C1 segment of cervical spinal cord (tissue), 14 donors: Measurements from ENCODE around the gene COQ4.
A peak's percentile ranks its signal among the peaks of the same experiment; 100 is the strongest.

ENCODE experiments used
- DNase-seq, 14 donors: peaks; one replicate each; lab custom pipeline; 2025; lab: John Stamatoyannopoulos, UW

COQ4 gene

DNA sequence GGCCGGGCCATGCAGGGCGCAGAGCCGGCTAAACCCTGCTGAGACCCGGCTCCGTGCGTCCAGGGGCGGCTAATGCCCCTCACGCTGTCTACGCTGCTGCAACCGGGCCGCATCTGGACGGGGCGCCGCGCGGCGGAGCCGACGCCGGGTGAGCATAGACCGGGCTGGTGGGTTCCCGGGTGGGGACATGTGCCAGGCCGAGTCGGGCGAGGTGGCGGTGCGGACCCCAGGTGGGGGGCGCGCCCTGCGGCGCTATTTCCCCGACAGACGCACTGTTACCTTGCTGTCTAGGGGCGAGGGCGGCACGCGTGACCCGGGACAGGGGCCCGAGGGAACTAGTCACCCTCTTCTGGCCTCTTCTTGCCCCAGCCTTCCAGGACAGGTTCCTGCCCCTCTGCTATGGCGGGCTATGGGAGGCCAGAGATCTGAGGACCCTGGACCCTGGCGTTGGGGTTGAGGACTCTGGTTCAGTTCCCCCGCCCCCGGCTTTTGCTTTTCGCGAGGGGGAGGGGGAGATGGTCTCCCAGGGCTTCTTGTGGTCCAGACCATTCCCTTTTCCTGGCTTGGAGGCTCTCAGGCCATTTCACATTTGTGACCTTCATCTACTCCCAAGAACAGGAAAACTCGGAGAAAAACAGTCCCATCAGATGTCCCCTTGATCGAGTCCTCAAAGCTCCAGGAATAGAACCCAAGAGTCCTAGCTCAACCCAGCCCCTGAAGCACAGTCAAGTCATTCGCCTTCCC lies 18.2 kb downstream of the COQ4 start:
- DNase-seq = peak in 2 of 14 donors; percentile 39 to 44

DNA sequence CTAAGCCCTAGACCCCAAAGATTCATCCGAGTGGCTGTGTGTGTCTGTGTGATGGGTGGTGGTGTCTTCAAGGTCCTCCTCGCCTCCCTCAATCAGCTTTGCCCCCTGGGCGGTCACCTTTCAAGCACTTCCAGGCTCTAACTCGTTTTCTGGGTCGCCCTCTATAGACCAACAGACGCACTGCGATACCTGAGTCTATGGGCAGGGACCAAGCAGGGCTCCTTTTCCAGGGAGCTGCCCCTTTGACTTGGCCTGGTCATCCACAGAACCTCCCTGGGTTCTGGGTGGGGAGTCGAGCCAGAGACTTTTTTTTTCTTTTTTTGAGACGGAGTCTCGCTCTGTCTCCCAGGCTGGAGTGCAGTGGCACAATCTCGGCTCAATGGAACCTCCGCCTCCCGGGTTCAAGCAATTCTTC lies 18.8 kb downstream of the COQ4 start:
- peak in 11 of 14 donors; percentile 4 to 50 (median 26) for DNase-seq

DNA sequence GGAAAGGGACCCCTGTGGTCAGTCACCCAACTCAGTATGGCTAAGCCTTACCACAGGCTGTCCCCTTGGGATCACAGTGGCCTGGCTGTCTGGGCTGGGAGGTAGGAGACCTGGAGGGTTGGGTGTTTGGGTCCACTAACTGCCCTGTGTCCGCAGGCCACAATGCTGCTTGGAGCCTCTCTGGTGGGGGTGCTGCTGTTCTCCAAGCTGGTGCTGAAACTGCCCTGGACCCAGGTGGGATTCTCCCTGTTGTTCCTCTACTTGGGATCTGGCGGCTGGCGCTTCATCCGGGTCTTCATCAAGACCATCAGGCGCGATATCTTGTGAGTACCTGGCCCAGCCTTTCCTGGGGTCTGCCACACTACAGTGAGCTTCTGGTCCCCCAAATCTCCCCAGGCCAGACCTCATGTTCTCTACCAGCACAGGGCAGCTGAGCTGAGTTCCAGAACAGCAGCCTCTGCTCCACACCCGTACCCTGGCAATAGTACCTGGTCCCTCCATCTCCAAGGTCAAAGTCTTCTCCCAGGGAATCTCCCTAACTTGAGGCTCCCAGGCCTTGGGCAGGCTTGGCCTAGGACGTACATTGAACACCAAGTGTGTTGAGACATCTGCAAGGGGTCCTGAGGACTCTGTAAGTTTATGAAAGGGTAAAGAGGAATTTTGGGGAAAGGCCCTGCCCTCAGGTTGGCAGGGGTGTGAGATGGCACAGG lies 20.5 kb downstream of the COQ4 start:
- no peak for DNase-seq

DNA sequence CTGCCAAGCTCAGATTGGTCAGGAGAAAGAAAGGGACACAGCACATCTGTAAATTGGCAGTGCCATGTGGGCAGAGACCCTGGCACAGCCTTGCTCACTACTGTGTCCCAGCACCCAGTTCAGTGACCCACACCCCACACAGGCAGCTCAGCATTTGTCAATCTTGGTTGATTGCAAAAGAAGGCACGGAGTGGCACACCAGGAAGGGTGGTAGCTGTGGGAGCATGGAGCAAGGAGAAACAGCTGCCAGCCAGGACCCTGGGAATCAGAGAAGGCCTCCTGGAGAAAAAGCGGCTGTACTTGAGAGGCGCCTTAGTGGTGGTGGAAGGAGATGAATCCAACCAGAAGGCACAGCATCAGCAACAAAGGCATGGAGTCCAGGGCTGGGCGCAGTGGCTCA lies 21.2 kb downstream of the COQ4 start:
- DNase-seq = no peak

DNA sequence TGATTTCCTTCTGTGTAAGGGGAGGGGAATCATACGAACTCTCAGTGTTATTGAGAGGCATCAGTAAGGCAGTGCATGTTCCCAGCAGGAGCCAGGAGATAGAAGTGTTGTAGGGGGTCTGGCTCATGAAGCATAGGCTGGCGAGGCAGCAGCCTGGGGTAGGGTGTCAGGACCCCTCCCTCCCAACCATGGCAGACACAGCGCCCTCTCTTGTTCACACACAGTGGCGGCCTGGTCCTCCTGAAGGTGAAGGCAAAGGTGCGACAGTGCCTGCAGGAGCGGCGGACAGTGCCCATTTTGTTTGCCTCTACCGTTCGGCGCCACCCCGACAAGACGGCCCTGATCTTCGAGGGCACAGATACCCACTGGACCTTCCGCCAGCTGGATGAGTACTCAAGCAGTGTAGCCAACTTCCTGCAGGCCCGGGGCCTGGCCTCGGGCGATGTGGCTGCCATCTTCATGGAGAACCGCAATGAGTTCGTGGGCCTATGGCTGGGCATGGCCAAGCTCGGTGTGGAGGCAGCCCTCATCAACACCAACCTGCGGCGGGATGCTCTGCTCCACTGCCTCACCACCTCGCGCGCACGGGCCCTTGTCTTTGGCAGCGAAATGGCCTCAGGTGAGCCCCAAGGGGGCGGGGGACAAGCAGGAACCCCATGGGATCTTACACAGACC lies 22.4 kb downstream of the COQ4 start:
- no peak for DNase-seq

DNA sequence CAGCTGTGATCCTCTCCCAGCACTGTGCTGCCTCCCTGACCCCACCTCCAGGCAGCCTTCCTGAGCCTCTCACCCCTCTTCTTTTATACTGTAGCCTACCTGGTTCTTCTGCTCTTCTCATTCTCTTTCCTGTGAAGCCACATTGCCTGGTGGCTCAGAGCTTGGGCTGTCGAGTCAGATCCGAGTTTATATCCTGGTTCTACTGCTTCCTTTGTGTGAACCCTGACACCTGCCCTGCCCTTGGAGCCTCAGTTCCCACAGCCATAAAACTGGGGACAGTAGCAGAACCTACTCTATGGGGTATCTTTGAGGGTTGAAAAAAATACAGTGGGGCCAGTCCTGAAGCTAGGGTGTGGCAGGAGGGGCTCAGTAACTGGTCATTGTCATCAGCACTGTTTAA lies 26.5 kb downstream of the COQ4 start:
- DNase-seq = no peak

DNA sequence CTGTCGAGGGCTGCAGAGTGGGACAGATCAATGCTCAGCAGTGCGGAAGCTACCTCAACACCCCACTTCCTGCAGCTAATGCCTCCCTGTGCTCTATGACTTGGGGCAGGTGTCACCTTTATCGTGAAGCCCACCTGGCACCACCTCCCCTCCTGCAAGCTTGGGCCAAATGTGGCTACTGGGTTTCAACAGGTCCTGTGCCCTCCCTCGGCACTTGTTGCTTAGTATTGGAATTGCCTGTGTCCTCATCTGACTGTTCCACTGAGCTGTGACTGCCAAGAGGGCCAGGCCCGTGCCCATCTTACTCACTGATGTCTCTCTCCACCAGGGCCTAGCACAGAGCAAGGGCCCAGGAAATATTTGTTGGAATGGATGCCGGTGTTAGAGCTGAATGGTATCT lies 27.1 kb downstream of the COQ4 start:
- no peak for DNase-seq

DNA sequence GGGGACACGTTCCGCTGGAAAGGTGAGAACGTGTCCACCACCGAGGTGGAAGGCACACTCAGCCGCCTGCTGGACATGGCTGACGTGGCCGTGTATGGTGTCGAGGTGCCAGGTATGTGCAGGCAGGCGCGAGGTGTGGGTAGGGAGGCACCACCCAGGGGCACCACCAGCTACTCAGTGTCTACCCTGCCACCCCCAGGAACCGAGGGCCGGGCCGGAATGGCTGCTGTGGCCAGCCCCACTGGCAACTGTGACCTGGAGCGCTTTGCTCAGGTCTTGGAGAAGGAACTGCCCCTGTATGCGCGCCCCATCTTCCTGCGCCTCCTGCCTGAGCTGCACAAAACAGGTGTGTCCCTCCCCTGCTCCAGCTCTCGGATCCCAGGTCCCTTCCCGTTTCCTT lies 32.8 kb downstream of the COQ4 start:
- DNase-seq = no peak

DNA sequence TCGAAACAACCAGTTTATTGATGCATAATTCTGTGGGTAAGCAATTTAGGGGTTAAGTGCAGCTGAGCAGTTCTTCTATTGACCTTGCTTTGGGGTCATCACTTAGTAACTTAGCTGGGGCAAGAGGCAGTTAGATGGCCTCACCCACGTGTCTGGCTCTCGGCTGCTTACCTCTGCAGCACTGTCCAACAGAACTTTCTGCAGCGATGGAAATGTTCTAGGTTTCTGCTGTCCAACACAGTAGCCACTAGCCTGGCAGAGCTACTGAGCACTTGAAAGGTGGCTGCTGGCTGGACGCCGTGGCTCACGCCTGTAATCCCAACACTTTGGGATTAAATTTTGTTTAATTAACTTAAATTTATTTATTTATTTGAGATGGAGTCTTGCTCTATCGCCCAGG lies 35.5 kb downstream of the COQ4 start:
- no peak for DNase-seq

DNA sequence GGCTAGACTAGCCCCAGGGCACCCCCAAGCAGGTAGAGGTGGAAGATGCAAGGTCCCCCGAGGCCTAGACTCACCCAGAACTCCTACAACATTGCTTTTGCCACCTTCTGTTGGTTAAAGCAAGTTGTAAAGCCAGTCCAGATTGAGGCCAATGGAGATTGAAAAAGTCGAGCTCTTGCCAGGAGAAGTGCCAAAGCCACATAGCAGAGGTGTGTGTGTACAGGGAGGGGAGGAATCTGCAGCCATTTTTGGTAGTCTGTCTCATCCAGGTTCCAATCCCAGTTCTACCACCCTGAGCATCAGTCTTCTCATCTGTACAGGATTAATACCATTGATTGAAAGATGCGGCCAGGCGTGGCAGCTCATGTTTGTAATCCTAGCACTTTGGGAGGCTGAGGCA lies 36.2 kb downstream of the COQ4 start:
- DNase-seq = no peak

DNA sequence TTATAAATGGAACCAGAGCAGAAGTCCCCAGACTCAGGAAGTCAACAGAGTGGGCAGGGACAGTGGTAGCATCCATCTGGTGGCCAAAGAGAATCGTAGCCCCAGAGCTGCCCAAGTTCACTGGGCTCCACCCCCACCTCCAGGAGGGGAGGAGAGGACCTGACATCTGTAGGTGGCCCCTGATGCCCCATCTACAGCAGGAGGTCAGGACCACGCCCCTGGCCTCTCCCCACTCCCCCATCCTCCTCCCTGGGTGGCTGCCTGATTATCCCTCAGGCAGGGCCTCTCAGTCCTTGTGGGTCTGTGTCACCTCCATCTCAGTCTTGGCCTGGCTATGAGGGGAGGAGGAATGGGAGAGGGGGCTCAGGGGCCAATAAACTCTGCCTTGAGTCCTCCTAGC lies 38.2 kb downstream of the COQ4 start:
- no peak for DNase-seq

DNA sequence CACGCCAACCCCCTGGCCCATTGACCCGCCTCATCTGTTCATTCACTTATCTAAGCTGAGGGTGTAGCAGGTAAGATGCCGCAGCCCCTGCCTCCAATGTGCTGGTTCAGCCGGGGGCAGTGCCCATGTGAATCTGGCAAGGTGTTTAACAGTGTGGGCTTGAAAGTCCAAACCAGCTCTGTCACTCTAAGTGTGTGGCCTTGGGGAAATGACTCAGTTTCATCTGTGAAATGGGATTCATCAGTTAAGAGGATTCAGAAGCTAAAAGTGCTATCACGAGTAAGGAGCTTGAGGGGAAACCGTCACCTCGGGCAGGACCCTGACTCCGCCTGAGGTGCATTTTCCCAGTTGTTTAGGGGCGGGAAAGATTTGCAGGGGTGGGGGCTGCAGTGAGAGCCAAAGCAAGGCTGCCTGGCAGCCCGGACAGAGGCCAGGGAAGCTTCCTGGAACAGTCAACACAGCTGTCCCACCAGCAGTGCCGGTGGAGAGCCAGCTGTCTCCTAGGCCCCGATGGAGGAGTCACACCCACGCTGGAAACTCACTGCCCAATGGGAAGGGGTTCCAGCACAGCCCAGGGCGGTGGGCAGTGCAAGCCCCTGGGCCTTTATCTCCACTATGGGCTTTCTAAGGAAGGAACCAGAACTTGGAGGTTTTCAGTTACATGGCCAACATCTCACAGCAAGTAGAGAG lies 38.8 kb downstream of the COQ4 start:
- DNase-seq = peak in 1 of 14 donors; percentile 43

DNA sequence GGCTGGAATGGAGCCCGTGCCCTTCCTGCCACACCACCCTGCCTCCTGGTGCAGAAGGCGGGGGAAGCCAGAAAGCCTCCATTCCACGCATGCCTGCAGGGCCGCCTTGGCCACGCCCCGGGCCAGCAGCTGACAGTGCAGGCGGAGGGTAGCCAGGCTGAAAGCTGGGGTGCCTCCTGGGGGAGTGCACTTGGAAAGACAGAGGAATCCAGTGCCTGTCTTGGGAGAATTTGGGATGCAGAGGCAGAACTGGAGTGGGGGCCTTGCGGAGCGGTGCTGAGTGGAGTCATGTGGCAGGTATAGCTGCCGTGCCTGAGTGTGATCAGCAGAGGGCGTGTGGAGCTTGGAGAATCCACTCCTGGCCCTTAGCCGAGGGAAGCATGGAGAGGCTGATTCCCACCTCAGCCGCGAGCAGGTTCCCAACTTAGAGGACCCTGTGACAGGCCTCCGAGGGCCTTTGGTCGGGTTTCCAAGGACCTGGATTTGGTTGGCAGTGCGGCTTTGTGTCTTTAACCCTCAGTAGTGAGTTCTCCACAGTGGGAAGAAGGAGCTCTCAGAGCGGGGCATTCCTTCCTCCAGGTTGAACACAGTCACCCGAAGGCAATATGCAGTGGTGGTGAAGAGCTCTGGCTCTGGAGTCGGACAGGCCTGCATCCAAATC lies 39.5 kb downstream of the COQ4 start:
- peak in 13 of 14 donors; percentile 64 to 86 (median 79) for DNase-seq

DNA sequence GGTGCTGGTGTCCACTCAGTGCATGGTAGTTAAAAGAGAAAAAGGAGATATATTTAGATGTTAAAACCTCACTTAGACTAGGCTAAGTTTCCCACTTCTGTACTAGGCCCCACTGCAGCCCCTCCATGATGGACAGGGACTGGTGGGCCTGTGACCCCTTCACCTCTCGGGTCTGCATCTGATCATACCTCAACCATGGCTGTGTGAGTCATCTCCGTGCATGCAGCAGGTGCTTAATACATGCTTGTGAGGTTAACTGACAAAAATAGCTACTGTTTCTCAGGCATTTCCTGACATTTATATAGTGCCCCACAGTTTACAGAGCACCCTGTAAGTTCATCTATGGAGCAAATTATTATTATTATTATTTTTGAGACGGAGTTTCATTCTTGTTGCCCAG lies 40.1 kb downstream of the COQ4 start:
- DNase-seq = no peak

DNA sequence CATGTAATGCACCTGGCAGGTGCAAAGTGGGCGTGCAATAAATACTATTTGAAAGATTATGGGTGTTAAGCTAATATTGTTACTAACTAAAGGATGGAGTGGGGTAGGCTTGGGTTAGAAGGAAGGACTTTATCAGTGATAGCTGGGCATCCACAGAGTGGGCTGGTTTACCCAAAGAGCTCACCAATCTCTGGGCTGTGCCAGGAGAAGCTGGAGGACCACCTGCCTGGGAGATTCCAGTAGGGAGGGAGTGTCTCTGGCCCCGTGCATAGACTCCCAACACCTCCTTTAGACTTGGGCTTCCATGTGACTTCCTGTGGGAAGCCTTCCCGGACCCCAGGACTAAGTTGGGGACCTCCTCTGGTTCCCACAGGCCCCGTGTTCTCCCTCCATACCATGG lies 42.9 kb downstream of the COQ4 start:
- no peak for DNase-seq

DNA sequence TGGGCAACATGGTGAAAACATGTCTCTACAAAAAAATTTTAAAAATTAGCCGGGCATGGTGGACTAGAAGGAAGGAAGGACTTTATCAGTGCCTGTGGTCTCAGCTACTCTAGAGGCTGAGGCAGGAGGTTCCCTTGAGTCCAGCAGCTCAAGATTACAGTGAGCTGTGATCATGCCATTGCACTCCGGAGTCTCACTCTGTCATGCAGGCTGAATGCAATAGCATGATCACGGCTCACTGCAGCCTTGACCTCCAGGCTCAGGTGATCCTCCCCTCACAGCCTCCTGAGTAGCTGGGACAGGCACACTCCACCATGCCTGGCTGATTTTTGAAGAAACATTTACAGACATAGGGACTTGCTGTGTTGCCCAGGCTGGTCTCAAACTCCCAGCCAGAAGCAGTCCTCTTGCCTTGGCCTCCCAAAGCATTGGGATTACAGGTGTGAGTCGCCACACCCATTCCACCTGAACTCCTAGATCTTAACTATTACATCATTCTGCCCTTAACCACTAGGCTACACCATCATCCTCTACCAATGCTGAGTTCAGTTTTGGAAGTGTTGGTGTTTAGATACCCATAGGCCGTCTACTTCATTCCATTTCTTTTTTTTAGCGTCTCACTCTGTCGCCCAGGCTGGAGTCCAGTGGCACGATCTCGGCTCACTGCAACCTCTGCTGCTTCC lies 46.5 kb downstream of the COQ4 start:
- DNase-seq = no peak

DNA sequence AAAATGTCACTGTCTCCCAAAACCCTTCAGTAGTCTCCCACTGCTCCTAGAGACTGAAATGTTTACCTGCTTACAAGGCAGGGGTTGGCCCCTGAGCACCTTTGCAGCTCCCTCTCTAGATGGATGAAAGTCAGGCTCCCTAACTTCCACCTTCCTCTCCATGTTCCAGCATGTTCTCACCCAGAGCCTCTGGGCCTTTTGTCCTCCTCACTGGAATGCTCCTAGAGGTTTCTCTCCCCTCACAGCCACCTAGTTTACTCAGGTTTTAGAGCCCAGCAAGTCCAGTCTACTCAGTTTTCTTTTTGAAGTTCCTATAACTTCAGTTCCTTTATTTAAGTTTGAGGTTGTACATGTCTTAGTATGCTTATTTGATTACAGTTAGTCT lies 47.7 kb downstream of the COQ4 start:
- DNase-seq = no peak

DNA sequence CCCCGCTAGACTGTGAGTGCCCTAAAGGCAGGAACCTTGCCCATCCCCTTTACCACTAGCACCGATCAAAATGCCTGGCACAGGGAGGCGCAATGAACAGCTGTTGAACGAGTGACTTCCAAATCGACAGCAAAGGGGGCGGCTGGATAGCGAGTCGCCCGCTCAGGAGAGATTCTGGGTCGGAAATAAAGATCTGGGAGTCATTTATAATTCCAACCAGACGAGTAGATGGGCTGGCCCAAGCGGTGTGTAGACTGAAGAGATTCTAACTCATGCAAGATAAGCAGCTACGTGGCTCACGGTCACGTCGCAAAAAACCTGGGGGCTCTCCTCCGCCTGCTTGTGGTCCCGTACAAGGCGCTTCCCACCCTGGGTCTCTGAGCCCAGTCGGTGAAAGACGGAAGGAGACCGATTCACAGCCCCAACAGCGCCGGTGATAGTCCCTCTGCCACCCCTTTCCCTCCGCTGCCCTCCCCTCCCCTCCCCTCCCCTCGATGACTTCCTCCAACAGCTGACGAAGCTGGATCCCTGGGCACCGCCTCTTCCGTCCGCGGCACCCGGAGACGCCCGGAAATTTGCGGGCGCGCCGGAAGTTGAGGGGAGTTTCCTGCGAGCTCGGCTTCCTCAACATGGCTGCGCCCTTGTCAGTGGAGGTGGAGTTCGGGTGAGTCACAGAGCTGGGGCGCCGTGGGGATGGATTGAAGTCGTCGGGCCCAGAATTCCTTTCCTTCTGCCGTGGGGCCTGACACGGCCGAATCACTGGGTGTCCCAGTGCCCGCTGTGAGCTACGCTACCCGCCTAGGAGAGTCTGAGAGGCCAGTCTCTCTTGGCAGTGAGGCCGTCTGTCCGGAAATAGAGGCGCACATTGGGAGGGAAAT lies 48.4 kb downstream of the COQ4 start, which contains the start of gene URM1:
TSS of gene URM1 (plus strand) at position 623 of the 878 bp plus-strand sequence. CDS start at position 630, 7 bp downstream.
- DNase-seq = peak; percentile 86 to 98 (median 96)

DNA sequence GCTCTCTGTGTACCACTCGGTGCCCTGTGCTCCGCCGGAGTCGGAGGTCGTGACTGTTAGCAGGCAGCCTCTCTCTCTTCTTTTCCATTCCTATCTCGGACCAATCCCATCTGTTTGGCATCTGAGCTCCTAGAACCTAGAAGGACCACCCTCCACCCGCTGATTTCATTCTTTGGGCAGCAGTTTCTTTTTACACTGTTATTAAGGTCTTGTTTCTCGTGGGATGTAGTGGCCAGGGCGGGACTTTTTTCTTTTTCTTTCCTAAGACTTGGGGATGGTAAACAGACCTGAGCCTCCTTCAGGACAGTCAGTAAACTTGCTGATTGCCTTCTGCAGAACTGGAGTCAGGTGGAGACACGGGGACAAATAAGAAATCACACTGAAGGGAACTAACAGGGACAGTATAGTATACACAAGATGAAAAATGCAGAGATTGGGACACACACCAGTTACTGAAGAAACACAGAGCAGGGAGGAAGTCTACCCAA lies 49.0 kb downstream of the COQ4 start:
- no peak for DNase-seq

DNA sequence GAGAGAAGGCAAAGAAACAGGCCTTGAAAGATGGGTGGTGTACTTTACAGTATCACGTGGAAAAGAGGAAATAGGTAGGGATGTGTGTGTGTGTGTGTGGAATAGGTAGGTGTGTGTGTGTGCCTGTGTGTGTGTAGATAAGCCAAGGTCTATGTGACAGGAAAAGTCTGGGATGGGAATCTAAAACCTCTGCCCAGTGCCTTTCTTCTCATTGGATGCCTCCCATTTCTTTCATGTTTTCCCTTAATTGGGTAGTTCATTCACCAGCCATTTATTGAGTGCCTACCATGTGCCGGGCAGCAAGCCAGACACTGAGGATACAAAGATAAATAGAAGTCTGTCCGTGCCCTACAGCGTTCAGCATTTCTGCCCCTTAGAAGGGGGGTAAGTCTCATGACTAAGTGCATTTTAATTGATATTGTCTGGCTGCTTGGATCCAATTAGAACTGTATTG lies 49.6 kb downstream of the COQ4 start:
- peak in 4 of 14 donors; percentile 26 to 66 (median 40) for DNase-seq
